IPS-15b (cell line): ENCODE data around the gene LPIN1.

Experiments
- H3K27me3 ChIP-seq: one replicate; pipeline ENCODE4 v1.6.1; 2013; ENCODE audit warnings: low read length; ENCODE audit not compliant: control insufficient read depth, insufficient read depth
- H3K36me3 ChIP-seq: one replicate; pipeline ENCODE4 v1.6.1; 2013; ENCODE audit warnings: low read length; ENCODE audit not compliant: control insufficient read depth, insufficient read depth
- H3K4me1 ChIP-seq: one replicate; pipeline ENCODE4 v1.6.1; 2013; ENCODE audit warnings: mild to moderate bottlenecking, low read length; ENCODE audit not compliant: control insufficient read depth, insufficient read depth
- H3K4me3 ChIP-seq: one replicate; pipeline ENCODE4 v1.5.1; 2013; ENCODE audit warnings: low read depth, low read length
- H3K9ac ChIP-seq: one replicate; pipeline ENCODE4 v1.6.1; 2013; ENCODE audit warnings: low read depth, mild to moderate bottlenecking, low read length
- H3K9me3 ChIP-seq: one replicate; pipeline ENCODE4 v1.6.1; 2013; ENCODE audit warnings: mild to moderate bottlenecking, low read length; ENCODE audit not compliant: control insufficient read depth, insufficient read depth

Gene LPIN1

DNA sequence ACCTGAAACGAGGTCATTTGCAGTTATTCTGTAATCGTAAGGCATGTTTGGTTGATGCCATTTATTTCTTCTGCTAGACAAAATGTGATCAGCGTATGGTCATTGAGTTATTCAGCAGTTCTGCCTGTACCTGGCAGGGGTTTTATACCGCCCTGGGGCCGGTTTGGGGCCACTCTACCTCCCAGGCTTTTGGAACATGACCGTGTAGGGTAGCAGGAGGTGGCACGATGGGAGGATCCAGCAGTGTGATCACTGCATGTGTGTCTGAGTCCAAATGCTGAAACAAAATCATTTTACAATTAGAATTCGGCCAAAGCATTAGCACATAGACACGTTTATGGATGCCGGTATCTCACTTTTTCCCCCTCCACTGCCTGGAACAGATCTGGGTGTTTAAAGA is 26.7 kb downstream of the LPIN1 start:
- Histone ChIP-seq H3K9me3 (no peaks in the 10 kb centered on the region), H3K27me3 (no peaks in the 10 kb centered on the region), H3K36me3 (peaks cover 3% of the 10 kb centered on the region), H3K4me3 (no peak overlapping the region), H3K9ac (no peak overlapping the region), H3K4me1 (peaks cover 2% of the 10 kb centered on the region)

DNA sequence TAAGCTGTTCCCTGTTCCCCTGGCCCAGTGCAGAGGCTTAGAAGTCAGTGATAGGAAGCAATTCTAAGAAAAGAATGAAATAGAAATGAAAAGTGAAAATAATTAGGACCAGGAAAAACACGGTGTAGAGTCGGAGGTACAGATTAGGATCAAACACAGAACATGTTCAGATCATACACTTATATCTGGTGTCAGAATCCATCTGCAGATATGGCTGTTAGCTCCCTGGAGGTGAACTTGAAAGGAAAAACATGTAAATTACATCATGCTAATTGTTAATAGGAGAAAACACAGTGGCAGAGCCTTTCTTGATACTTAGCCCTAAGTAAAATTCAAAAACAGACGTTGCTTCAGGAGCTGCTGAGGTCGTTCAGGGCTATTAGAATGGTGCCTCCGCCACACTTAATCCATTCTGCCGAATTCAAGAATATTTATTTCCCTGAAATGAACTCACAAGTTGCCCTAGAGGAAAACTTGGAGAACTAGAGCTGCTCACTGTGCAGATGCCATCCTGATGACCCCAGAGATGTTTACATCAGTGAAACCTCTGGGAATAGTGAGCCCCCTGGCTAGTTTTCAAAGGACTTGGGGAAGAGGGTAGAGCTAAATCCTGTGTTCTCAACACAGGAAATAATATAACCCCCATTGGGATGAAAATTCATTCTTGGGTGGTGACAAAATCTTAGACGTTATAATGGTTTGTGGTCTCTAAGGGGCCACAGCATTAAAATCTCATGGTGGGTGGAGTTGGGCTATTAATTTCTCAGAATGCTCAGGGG is 27.5 kb downstream of the LPIN1 start:
- peaks cover 2% of the 10 kb centered on the region for H3K27me3 ChIP-seq
- H3K36me3 ChIP-seq: peaks cover 3% of the 10 kb centered on the region
- H3K9me3 ChIP-seq: no peaks in the 10 kb centered on the region
- H3K4me1 ChIP-seq: peaks cover 5% of the 10 kb centered on the region
- H3K4me3 ChIP-seq: no peak overlapping the region
- H3K9ac ChIP-seq: no peak overlapping the region

DNA sequence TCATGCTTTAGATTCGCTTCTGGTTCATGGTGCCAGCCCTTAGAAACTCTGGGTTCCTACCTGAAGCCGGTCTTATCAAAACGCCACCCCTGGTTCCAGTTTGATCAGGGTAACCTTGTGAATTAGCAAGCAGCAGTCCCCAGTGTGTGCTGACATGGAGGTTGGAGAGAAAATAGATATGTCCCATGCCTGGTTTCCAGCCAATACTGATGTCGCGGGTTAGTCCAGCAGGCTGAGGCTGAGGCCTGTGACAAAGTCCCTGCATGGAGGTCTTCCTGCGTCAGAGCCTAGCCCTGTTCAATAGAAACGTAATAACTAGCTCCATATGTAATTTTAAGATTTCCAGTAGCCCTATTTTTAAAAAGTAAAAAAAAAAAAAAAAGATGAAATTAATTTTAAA is 28.2 kb downstream of the LPIN1 start:
- H3K4me1 ChIP-seq: peaks cover 5% of the 10 kb centered on the region
- H3K36me3 ChIP-seq: peaks cover 3% of the 10 kb centered on the region

DNA sequence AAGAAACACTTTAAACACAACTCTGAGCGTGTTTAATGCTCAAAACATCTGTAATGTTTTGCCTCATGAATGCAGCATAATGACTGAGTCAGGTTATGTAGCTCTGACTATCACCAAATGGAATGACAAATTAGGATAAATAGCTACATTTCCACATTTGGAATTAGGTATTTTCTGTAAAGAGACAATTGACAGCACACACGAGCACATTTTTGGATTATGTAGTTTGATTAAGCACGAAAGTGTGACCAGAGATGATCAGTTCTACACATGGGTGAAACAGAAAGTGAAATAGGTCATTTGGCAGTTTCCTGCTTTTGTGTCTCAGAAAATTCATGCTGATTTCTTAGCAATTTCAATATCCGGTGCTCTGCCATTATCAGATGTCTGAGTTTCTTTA is 29.0 kb downstream of the LPIN1 start:
- Histone ChIP-seq H3K4me3 (no peak overlapping the region), H3K36me3 (no peaks in the 10 kb centered on the region), H3K4me1 (peaks cover 5% of the 10 kb centered on the region), H3K9ac (no peak overlapping the region), H3K9me3 (no peaks in the 10 kb centered on the region), H3K27me3 (peaks cover 2% of the 10 kb centered on the region)

More for the DNA sequence above, 28.2 kb downstream of the LPIN1 start:
- H3K27me3 ChIP-seq: peaks cover 2% of the 10 kb centered on the region
- H3K9me3 ChIP-seq: no peaks in the 10 kb centered on the region
- H3K9ac ChIP-seq: no peak overlapping the region
- H3K4me3 ChIP-seq: no peak overlapping the region

DNA sequence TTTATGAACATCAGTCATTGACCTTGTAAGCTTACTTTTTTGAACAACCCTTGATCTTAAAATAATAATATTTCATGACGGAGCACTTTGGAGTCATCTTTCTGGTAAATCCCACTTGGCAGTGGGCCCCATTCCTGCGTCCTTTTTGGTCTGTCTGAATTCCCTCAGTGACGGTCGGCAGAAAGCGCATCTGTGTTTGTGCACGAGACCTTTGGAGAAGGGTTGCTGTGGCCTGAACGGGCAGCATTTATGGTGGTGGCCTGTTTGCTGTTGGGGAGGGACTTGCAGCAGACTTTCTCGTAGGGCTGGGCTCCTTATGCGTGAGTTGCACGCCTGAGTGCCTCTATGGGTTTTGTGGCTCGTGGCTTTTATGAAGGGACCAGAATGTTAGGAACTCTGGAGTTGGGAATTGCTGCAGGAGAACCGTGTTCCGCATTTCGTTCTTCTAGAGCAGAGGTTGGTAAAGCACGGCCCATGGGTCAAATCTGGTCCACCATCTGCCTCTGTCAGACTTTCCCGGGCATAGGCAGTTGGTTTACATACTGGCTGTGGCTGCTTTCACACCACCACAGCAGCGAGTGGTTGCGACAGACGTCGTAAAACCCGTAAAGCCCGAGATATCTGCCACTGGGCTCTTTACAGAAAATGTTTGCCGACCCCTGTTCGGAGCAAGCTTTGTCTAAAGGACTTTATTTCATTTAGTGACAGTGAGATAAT is 30.8 kb downstream of the LPIN1 start:
- Histone ChIP-seq H3K4me3 (no peak overlapping the region), H3K9ac (no peak overlapping the region), H3K36me3 (no peaks in the 10 kb centered on the region), H3K27me3 (peaks cover 2% of the 10 kb centered on the region), H3K4me1 (peaks cover 5% of the 10 kb centered on the region), H3K9me3 (no peaks in the 10 kb centered on the region)

DNA sequence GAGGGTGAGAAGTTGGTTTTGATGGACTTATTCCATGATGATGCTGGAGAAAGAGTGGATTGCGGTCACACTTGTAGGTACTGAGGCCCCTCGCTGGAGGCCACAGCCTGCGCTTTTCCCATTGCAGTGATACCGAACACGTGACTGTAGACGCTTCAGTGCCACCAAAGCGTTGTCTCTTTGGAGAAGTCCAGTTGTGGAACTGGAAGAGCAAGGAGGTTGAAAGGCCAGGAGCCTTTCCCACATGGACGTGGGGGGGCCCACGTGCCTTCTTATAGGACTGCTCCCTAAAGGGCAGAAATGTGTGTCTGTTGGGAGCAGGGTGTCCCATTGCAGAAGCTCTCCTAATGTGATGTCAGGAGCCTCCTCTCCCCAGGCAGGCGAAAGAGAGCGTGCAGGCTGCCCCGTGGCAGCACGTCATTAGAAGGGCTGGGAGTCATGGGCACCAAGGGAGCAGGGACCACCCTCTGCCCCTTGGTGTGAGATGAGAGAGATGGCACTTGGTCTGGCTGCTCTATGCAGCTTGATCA is 31.5 kb downstream of the LPIN1 start:
- Histone ChIP-seq H3K9me3 (no peaks in the 10 kb centered on the region), H3K4me1 (peaks cover 5% of the 10 kb centered on the region), H3K36me3 (no peaks in the 10 kb centered on the region), H3K27me3 (peaks cover 2% of the 10 kb centered on the region), H3K9ac (no peak overlapping the region), H3K4me3 (no peak overlapping the region)

DNA sequence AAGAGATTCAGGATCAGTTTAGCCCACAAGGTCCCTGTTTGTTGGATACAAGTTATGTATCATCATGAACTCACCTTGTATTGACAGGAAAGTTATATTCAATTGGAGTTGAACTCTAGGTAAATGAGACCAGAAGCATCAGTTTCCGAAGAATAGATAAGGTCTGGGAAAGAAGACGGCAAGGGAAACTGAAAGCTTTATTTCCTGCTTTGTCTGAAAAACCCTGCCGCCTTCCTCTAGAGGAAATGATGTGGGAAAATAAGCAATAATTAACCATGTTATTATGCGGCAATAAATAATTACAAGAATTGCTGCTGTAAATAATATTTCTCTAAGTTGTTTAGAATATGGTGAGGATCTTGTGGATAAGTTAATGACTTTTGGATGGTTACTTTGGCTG is 32.0 kb downstream of the LPIN1 start:
- Histone ChIP-seq H3K9me3 (no peaks in the 10 kb centered on the region), H3K27me3 (peaks cover 2% of the 10 kb centered on the region), H3K4me1 (peaks cover 5% of the 10 kb centered on the region), H3K36me3 (no peaks in the 10 kb centered on the region), H3K9ac (no peak overlapping the region), H3K4me3 (no peak overlapping the region)

DNA sequence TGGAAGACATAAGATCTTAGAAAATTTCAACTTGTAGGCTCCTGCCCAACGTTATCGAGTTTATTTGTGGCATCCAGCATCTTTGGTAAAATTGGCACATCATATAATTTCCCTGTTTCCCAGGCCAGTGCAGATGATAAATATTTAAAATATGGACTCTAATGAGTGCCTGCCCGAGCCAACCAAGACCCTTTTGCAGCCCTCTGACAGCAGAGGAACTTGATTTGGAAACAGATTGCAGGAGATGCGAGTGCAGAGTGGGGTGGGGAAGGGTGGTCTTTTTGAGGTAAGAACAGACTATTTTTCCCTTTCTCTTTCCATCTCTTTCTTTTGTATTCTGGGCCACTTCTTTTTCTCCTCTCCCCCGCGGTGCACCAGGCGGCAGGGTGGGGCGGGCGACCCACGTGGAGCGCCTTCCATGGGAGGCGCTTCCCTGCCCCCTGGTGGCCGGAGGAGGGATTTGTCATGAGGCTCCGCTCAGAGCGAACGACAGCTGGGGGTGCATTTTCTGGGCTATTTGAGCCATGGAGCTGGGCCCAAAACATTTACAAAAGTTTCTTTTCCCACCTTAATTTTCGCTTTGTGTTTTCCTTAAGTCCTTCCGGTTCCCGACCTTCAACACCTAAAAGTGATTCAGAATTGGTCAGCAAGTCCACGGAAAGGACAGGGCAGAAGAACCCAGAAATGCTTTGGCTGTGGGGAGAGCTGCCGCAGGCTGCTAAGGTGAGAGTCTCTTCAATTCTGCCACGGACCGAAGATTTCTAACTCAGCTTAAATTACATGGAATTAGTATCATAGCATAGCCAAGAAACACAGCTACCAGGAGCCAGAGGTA is 32.7 kb downstream of the LPIN1 start:
- Histone ChIP-seq H3K27me3 (peaks cover 2% of the 10 kb centered on the region), H3K9me3 (no peaks in the 10 kb centered on the region), H3K4me1 (peaks cover 5% of the 10 kb centered on the region), H3K4me3 (no peak overlapping the region), H3K36me3 (no peaks in the 10 kb centered on the region), H3K9ac (no peak overlapping the region)

DNA sequence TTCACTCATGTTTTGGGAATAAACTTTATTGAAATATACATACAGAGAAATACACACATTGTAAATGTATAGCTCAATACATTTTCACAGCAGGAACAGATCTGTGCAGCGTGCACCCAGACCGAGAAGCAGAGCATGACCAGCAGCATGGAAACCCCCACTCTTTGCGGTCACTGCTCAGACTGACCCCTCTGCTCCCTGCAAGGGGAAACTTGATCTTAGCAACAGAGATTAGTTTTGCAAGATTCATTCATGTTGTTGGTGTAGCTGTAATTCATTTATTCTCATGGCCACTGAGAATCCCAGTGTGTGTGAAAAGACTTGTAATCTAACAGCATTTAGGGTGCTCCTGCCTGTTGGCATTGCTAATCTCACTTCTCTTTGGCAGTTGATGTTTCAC is 35.2 kb downstream of the LPIN1 start:
- Histone ChIP-seq H3K36me3 (no peaks in the 10 kb centered on the region), H3K9me3 (no peaks in the 10 kb centered on the region), H3K4me3 (no peak overlapping the region), H3K9ac (no peak overlapping the region), H3K27me3 (peaks cover 4% of the 10 kb centered on the region), H3K4me1 (peaks cover 4% of the 10 kb centered on the region)

DNA sequence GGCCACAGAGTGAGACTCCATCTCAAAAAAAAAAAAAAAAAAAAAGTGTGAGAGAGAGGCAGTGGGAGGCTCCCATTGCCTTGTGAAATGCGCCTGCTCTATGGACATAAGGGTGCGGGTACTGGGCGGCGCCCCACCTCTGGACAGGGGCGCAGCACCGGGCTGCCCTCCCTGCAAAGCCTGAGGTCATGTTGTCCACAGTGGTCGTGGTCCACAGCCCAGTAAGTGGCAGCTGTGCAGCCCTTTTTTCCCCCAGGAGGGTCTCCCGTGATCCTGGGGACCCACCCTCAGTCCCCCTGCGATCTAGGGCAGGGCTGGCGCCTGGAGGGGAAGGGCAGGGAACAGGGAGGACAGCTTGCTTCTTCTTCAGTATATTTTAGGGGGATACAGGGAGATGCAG is 37.8 kb downstream of the LPIN1 start:
- H3K27me3 ChIP-seq: peaks cover 2% of the 10 kb centered on the region
- no peaks in the 10 kb centered on the region for H3K9me3 ChIP-seq
- H3K4me3 ChIP-seq: no peak overlapping the region
- H3K9ac ChIP-seq: no peak overlapping the region
- H3K36me3 ChIP-seq: peaks cover 2% of the 10 kb centered on the region
- H3K4me1 ChIP-seq: no peaks in the 10 kb centered on the region

DNA sequence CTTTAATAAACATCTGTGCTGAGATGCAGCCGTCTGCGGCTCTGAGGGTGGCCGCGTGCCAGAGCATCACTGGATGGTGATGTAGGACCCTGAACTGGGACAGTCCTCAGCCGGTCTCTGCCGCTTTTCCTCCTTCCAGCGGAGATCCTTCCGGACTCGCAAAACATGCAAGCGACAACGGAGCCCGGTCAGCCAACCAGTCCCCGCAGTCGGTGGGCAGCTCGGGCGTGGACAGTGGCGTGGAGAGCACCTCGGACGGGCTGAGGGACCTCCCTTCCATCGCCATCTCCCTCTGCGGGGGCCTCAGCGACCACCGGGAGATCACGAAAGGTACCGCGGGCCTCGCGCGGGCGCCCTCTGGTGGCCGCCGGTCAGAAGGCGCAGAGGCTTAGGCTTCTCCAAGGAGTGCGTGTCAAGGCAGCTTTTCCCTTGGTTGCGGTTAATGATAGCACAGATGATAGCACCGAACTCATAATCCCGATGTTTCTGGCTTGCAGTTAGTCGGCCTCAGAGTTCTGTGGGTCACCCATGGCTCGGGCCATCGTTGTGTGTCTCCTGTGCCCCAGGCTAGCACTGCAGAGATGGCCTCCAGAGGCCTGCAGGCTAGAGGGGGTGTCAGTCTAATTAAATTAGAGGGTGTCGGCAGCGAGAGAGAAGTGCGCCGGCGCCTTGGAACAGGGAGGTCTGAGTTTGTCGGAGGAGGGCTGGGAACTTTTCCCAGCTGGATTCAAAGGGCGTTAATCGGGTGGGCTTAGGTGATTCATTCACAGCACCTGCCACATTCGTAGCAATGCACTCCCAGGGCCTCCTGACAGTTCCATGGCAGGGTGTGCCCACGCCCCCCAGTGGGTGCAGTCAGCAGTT is 38.5 kb downstream of the LPIN1 start:
- no peaks in the 10 kb centered on the region for H3K9me3 ChIP-seq
- H3K4me1 ChIP-seq: no peaks in the 10 kb centered on the region
- no peak overlapping the region for H3K9ac ChIP-seq
- peaks cover 2% of the 10 kb centered on the region for H3K27me3 ChIP-seq
- peaks cover 2% of the 10 kb centered on the region for H3K36me3 ChIP-seq
- peak overlapping the region; percentile 45 for H3K4me3 ChIP-seq
